H1 (cell line): ENCODE data around the gene LRRIQ4.

Experiments used
- CEBPB ChIP-seq: IDR thresholded peaks from 2 replicates; pipeline ENCODE4 v1.6.1; 2012; ENCODE audit warnings: low read depth, low read length
- CTCF ChIP-seq, 3 experiments: IDR thresholded peaks; 1 replicate in 2 of 3; 2 replicates in 1 of 3; pipeline versions ENCODE4 v1.5.1 to v1.6.1; 2011; ENCODE audit warnings: low read length in 3 of 3, mild to moderate bottlenecking in 3 of 3, inconsistent platforms in 2 of 3, low read depth in 1 of 3, moderate library complexity in 1 of 3; ENCODE audit not compliant: insufficient read depth in 1 of 3; ENCODE audit errors: control extremely low read depth in 1 of 3
- EP300 ChIP-seq, 2 experiments: IDR thresholded peaks; 1 replicate in 1 of 2; 2 replicates in 1 of 2; pipeline ENCODE4 v1.6.1; 2011 to 2012; ENCODE audit warnings: low read depth in 2 of 2, low read length in 2 of 2, mild to moderate bottlenecking in 2 of 2, borderline replicate concordance in 1 of 2, inconsistent platforms in 1 of 2, moderate library complexity in 1 of 2
- EZH2 ChIP-seq: fragments of 200-600 bp; sonication (generic); IDR thresholded peaks from 2 replicates; pipeline ENCODE4 v1.7.1; 2012; ENCODE audit warnings: low read depth, mild to moderate bottlenecking, moderate library complexity, low read length, inconsistent platforms; ENCODE audit not compliant: severe bottlenecking
- HDAC2 ChIP-seq, 2 experiments: fragments of 300-600 bp in 1 of 2; sonication (generic) in 1 of 2; IDR thresholded peaks; 2 replicates each; pipeline ENCODE4 v1.6.1; 2011 to 2012; ENCODE audit warnings: low read depth in 2 of 2, low read length in 2 of 2, mild to moderate bottlenecking in 2 of 2, moderate library complexity in 2 of 2, borderline replicate concordance in 1 of 2, inconsistent platforms in 1 of 2
- MAX ChIP-seq: IDR thresholded peaks from 2 replicates; pipeline ENCODE4 v1.6.1; 2012; ENCODE audit warnings: inconsistent platforms
- POLR2A ChIP-seq, 2 experiments: IDR thresholded peaks; 1 replicate in 1 of 2; 2 replicates in 1 of 2; pipeline ENCODE4 v1.6.1; 2011; ENCODE audit warnings: low read depth in 2 of 2, low read length in 2 of 2, mild to moderate bottlenecking in 2 of 2; ENCODE audit errors: control extremely low read depth in 1 of 2
- POLR2AphosphoS5 ChIP-seq: IDR thresholded peaks from 2 replicates; pipeline ENCODE4 v1.6.1; 2011; ENCODE audit warnings: low read depth, low read length
- SUZ12 ChIP-seq: fragments of 200-600 bp; sonication (generic); IDR thresholded peaks from 2 replicates; pipeline ENCODE4 v1.6.1; 2012; ENCODE audit warnings: mild to moderate bottlenecking, inconsistent platforms, low read length, moderate library complexity, mixed read lengths
- TAF1 ChIP-seq: IDR thresholded peaks from 2 replicates; pipeline ENCODE4 v1.6.1; 2011; ENCODE audit warnings: mild to moderate bottlenecking, low read depth, low read length
- TCF12 ChIP-seq: IDR thresholded peaks from 2 replicates; pipeline ENCODE4 v1.6.1; 2011; ENCODE audit warnings: low read depth, mild to moderate bottlenecking, low read length

- TF ChIP-seq SUZ12 (no peak), EP300 (IDR thresholded peaks at IDR 0.05; ENCODE audit: borderline replicate concordance in 1 of 2, low read depth in 2 of 2, low read length in 2 of 2) (no peak), POLR2AphosphoS5 (peak; percentile 97), CTCF (IDR thresholded peaks at IDR 0.05; ENCODE audit: control extremely low read depth in 1 of 3, insufficient read depth in 1 of 3, low read depth in 1 of 3, low read length in 3 of 3) (no peak), CEBPB (no peak), POLR2A (IDR thresholded peaks at IDR 0.05; ENCODE audit: control extremely low read depth in 1 of 2, low read depth in 2 of 2, low read length in 2 of 2) (peak; percentile 87 to 95), EZH2 (no peak), HDAC2 (IDR thresholded peaks at IDR 0.05; ENCODE audit: borderline replicate concordance in 1 of 2, low read depth in 2 of 2, low read length in 2 of 2) (peak in 1 of 2 experiments; percentile 48; a peak in 1 of 4 replicates), TAF1 (peak; percentile 82), TCF12 (no peak), MAX (peak; percentile 36)
These were observed 39.5 kb upstream of the LRRIQ4 start, which contains the start of gene MYNN for GRCh38 chr3:169772897-169773816.
